Amniotic epithelial cell (primary cell): Measurements from ENCODE around the gene UNC79.

ENCODE experiments used
- DNase-seq: peaks from one replicate; pipeline ENCODE4 v3.0.0-alpha.2; 2010; ENCODE audit warnings: low read depth

UNC79 gene

DNA sequence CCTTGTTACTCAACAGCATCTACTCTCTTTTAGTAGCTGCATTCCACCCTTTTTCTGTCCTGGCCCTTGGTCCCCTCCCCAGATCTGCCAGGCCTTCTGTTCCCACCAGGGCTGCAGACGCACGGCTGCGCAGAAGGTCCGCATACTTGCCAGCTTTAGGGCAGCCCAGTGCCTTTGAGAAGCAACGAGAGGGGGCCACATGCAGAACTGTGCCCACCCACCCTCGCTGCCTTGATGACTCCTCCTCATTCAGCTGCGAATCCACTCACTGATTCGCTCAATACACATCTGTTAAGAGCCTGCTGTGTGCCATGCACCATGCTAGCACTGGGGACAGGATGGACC, 318.3 kb downstream of the UNC79 start:
- no peak for DNase-seq

DNA sequence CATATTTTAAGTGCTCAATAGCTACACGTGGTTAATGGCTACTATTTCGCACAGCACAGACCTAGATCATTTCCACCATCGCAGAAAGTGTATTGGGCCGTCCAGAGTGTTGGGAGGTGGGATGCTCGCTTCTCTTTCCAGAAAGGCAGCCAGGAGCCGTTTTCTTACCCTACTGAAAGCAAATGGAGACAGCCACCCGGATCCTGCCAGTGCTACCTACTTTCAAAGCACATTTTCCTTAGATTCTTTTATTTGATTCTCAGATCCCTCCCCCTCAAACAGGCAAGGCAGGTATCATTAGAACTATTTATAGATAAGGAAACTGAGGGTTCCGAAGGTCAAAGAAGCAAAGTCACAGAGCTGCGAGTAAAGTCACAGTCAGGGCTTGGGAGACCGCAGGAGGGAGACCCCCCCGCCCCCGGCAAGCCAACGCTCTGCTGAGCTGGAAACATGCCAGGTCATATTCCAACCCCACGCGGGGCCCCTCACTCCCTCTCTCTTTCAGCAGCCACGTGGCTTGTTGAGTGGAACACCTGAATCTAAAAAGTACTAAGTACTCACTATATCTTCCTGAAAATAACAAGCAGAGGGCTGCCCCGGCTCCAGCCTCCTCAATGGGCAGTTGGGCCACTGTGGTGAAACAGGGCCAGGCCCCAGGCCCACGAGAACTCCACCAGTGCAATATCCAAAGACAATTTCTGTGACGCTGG, 321.4 kb downstream of the UNC79 start:
- DNase-seq, result no peak

DNA sequence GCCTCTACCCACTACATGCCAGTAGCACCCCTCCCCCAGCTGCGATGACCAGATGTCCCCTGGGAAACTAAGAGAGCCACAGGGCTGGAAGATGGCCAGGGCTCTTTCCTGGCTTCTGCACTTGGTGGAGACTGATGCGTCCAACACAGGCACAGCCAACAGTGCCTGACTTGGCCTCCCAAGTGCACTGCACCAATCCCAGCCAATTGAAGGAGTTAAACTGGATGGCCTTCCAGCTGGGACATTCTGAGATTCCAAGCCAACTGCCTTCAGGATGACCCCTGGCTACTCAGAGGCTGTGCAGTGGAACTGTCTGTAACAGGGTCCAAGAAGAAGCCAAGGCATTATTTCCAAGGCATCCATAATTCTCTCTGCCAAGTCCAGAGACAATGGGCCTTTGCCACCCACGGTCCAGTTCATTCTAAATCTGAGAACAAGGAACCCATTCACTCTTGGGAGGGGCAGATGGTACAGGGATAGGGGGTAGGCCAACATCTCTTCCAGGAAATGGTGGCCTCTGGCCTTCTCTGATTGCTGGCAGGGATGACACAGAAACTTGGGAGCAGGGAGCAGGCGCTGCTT, 322.3 kb downstream of the UNC79 start:
- no peak for DNase-seq

DNA sequence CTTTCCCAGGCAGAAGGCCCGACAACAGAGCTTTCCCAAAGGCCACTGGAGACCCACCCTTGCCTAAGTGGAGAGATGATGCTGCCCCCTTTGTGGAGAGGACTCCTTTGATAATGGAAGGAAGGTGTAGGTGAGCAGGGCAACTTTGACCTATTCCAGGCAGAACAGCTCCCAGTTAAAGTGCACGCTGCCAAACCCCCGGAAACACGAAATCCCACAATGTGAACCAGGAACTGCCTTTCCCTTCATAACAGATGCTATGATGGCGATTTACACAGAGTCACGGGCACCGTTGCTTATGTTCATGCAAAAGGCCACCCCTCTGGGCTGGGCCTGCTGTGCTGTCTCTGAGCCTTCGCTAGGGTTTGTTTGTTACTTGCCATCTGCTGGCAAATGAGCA, 322.9 kb downstream of the UNC79 start:
- no peak for DNase-seq

DNA sequence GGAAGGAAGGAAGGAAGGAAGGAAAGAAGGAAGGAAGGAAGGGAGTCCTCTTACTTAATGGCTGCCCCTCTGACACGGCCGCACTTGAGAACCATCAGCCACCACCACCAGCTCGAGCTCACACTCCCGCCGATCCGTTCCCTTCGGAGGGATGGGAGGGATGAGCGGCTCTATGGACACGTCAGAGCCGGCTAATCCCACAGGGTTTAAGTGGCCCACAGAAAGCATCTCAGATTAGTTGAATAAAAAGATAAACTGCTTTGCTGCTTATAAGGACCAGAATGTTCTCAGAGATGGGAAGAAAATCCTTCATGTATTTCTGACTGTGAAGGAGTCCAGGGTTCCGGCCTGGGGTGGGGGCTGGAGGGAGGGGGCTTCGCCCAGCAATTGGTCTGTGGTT, 326.5 kb downstream of the UNC79 start:
- DNase-seq, result no peak
